Neural crest cell (in vitro differentiated cells): ENCODE results near the gene MRGPRF. TPM values are rescaled to one million over a fixed set of nuclear protein-coding genes. Genes with fewer than 3 reads are reported as not detected.

Source experiments
- DNase-seq: peaks from one replicate; pipeline ENCODE4 v3.0.0; 2021; ENCODE audit warnings: low read depth, mixed read lengths, low spot score
- H3K27ac Mint-ChIP-seq: one replicate; pipeline ENCODE4 v1.8.0; 2021; ENCODE audit warnings: mild to moderate bottlenecking, mixed read lengths; ENCODE audit not compliant: unreplicated experiment
- H3K27me3 Mint-ChIP-seq: 2 replicates; pipeline ENCODE4 v1.8.0; 2021; ENCODE audit warnings: low read depth, mild to moderate bottlenecking, mixed read lengths
- H3K36me3 Mint-ChIP-seq: 2 replicates; pipeline ENCODE4 v1.8.0; 2021; ENCODE audit warnings: low read depth, mild to moderate bottlenecking, mixed read lengths
- H3K4me1 Mint-ChIP-seq: 2 replicates; pipeline ENCODE4 v1.8.0; 2021; ENCODE audit warnings: mixed read lengths
- H3K4me3 Mint-ChIP-seq: one replicate; pipeline ENCODE4 v1.8.0; 2021; ENCODE audit warnings: mild to moderate bottlenecking, mixed read lengths
- H3K9me3 Mint-ChIP-seq: 2 replicates; pipeline ENCODE4 v1.8.0; 2021; ENCODE audit warnings: mixed read lengths
- CTCF ChIP-seq: fragments of 200-600 bp; sonication (generic); conservative IDR thresholded peaks from 2 replicates; pipeline ENCODE4 v1.5.0; 2021; ENCODE audit warnings: antibody characterized with exemption, mild to moderate bottlenecking
- total RNA-seq: library from RNA; stranded (reverse); gene quantifications from 2 replicates; pipeline ENCODE4 v1.2.1, GENCODE V29; 2021

MRGPRF gene
- total RNA-seq, 1 donor from 2014 or later, result 0.23 TPM

- no peaks in the 10 kb centered on the region for H3K27me3 Mint-ChIP-seq
- H3K27ac Mint-ChIP-seq, result peak overlapping the region; percentile 35
- H3K4me1 Mint-ChIP-seq, result peaks cover 17% of the 10 kb centered on the region
- no peaks in the 10 kb centered on the region for H3K9me3 Mint-ChIP-seq
- no peak for TF ChIP-seq CTCF
- no peak for DNase-seq
- no peaks in the 10 kb centered on the region for H3K36me3 Mint-ChIP-seq
- no peak overlapping the region for H3K4me3 Mint-ChIP-seq
Observed at GRCh38 chr11:69055212-69055586, 42.2 kb upstream of the MRGPRF start.

GRCh38 chr11:69054397-69055211 lies 41.6 kb upstream of the MRGPRF start:
- Mint-ChIP-seq H3K4me1 (peaks cover 20% of the 10 kb centered on the region), H3K27ac (no peak overlapping the region), H3K9me3 (no peaks in the 10 kb centered on the region), H3K27me3 (no peaks in the 10 kb centered on the region), H3K4me3 (no peak overlapping the region), H3K36me3 (no peaks in the 10 kb centered on the region)
- DNase-seq, result no peak
- no peak for TF ChIP-seq CTCF

GRCh38 chr11:69053546-69054396 lies 40.7 kb upstream of the MRGPRF start:
- Mint-ChIP-seq H3K27me3 (no peaks in the 10 kb centered on the region), H3K9me3 (no peaks in the 10 kb centered on the region), H3K27ac (no peak overlapping the region), H3K36me3 (no peaks in the 10 kb centered on the region), H3K4me3 (no peak overlapping the region), H3K4me1 (peaks cover 21% of the 10 kb centered on the region)
- no peak for DNase-seq
- no peak for TF ChIP-seq CTCF

GRCh38 chr11:69053169-69053477 lies 40.1 kb upstream of the MRGPRF start:
- Mint-ChIP-seq H3K36me3 (no peaks in the 10 kb centered on the region), H3K4me1 (peaks cover 25% of the 10 kb centered on the region), H3K9me3 (no peaks in the 10 kb centered on the region), H3K27ac (no peak overlapping the region), H3K27me3 (no peaks in the 10 kb centered on the region), H3K4me3 (no peak overlapping the region)
- no peak for DNase-seq
- no peak for TF ChIP-seq CTCF

- H3K27me3 Mint-ChIP-seq, result no peaks in the 10 kb centered on the region
- H3K36me3 Mint-ChIP-seq, result no peaks in the 10 kb centered on the region
- peak overlapping the region; percentile 81 for H3K4me3 Mint-ChIP-seq
- TF ChIP-seq CTCF, result no peak
- DNase-seq, result no peak
- H3K4me1 Mint-ChIP-seq, result peaks cover 29% of the 10 kb centered on the region
- H3K27ac Mint-ChIP-seq, result peak overlapping the region; percentile 84
- H3K9me3 Mint-ChIP-seq, result no peaks in the 10 kb centered on the region
Observed at GRCh38 chr11:69052343-69053168, 39.5 kb upstream of the MRGPRF start.
